Karpas-422 (cell line): ENCODE data around the gene TMTC1. TPM values are rescaled to one million over a fixed set of nuclear protein-coding genes. Genes with fewer than 3 reads are reported as not detected.

Experiments used
- DNase-seq: peaks from one replicate; pipeline ENCODE4 v3.0.0-alpha.2; 2015
- H2AFZ ChIP-seq: fragments of 200-600 bp; sonication (generic); 2 replicates; pipeline ENCODE4 v1.6.1; 2014; ENCODE audit warnings: antibody characterized with exemption, low read length, mixed read lengths
- H3K27ac ChIP-seq: fragments of 200-600 bp; sonication (generic); 2 replicates; pipeline ENCODE4 v1.5.1; 2014; ENCODE audit warnings: mild to moderate bottlenecking, low read length, moderate library complexity
- H3K27me3 ChIP-seq: fragments of 200-600 bp; sonication (generic); 2 replicates; pipeline ENCODE4 v1.6.1; 2014; ENCODE audit warnings: low read length, mixed read lengths
- H3K36me3 ChIP-seq: fragments of 200-600 bp; sonication (generic); 2 replicates; pipeline ENCODE4 v1.6.1; 2014; ENCODE audit warnings: low read length, mixed read lengths; ENCODE audit not compliant: insufficient read depth
- H3K4me1 ChIP-seq: fragments of 200-600 bp; sonication (generic); 2 replicates; pipeline ENCODE4 v1.6.1; 2014; ENCODE audit warnings: mild to moderate bottlenecking, low read length, mixed read lengths
- H3K4me2 ChIP-seq: fragments of 200-600 bp; sonication (generic); 2 replicates; pipeline ENCODE4 v1.6.1; 2014; ENCODE audit warnings: low read length, low read depth, mild to moderate bottlenecking; ENCODE audit not compliant: poor library complexity, severe bottlenecking
- H3K4me3 ChIP-seq: fragments of 200-600 bp; sonication (generic); 2 replicates; pipeline ENCODE4 v1.5.1; 2014; ENCODE audit warnings: mild to moderate bottlenecking, antibody characterized with exemption, low read length, mixed read lengths
- H3K79me2 ChIP-seq: fragments of 200-600 bp; sonication (generic); 2 replicates; pipeline ENCODE4 v1.6.1; 2014; ENCODE audit warnings: mild to moderate bottlenecking, low read length, mixed read lengths
- H3K9ac ChIP-seq: fragments of 200-600 bp; sonication (generic); 2 replicates; pipeline ENCODE4 v1.6.0; 2014; ENCODE audit warnings: low read length
- H3K9me2 ChIP-seq: fragments of 200-600 bp; sonication (generic), shearing (Covaris generic); replicated peaks from 2 replicates; pipeline ENCODE4 v1.6.0; 2014; ENCODE audit warnings: mild to moderate bottlenecking, low read length, moderate library complexity; ENCODE audit not compliant: insufficient read depth
- H3K9me3 ChIP-seq: fragments of 300-700, 200-600 bp; sonication (generic); 2 replicates; pipeline ENCODE4 v1.6.1; 2014; ENCODE audit warnings: low read length, mixed read lengths
- H4K20me1 ChIP-seq: fragments of 200-600 bp; sonication (generic); 2 replicates; pipeline ENCODE4 v1.6.1; 2014; ENCODE audit warnings: mild to moderate bottlenecking, antibody characterized with exemption, low read length, low read depth; ENCODE audit not compliant: insufficient read depth
- total RNA-seq: library from RNA; depleted of rRNA; stranded (reverse); fragments of >200 nt; shearing (Covaris generic); gene quantifications from 2 replicates; pipeline ENCODE4 v1.2.3, GENCODE V29; 2014; ENCODE audit warnings: low replicate concordance

Gene TMTC1
- total RNA-seq, 1 experiment from 2014 or later = not detected

- H3K9me2 ChIP-seq = no peaks in the 10 kb centered on the region
- no peaks in the 10 kb centered on the region for H4K20me1 ChIP-seq
- no peaks in the 10 kb centered on the region for H3K4me1 ChIP-seq
- H3K4me3 ChIP-seq = no peak overlapping the region
- H3K79me2 ChIP-seq = no peaks in the 10 kb centered on the region
- DNase-seq = no peak
- no peak overlapping the region for H3K27ac ChIP-seq
- no peak overlapping the region for H3K9ac ChIP-seq
- no peaks in the 10 kb centered on the region for H3K27me3 ChIP-seq
- no peaks in the 10 kb centered on the region for H3K36me3 ChIP-seq
- H3K9me3 ChIP-seq = no peaks in the 10 kb centered on the region
- H3K4me2 ChIP-seq = no peak overlapping the region
- H2AFZ ChIP-seq = no peak overlapping the region
These were observed 174.1 kb downstream of the TMTC1 start for GRCh38 chr12:29609431-29610215.

- Histone ChIP-seq H3K79me2 (no peaks in the 10 kb centered on the region), H3K9me2 (no peaks in the 10 kb centered on the region), H3K27me3 (no peaks in the 10 kb centered on the region), H3K4me1 (no peaks in the 10 kb centered on the region), H3K4me2 (no peak overlapping the region), H3K9me3 (no peaks in the 10 kb centered on the region), H2AFZ (no peak overlapping the region), H3K9ac (no peak overlapping the region), H3K27ac (no peak overlapping the region), H3K4me3 (no peak overlapping the region), H4K20me1 (no peaks in the 10 kb centered on the region), H3K36me3 (no peaks in the 10 kb centered on the region)
- no peak for DNase-seq
These were observed 175.2 kb downstream of the TMTC1 start for GRCh38 chr12:29608581-29608980.

- Histone ChIP-seq H3K9me2 (no peaks in the 10 kb centered on the region), H2AFZ (no peak overlapping the region), H3K9ac (no peak overlapping the region), H3K4me2 (no peak overlapping the region), H3K9me3 (no peaks in the 10 kb centered on the region), H3K36me3 (no peaks in the 10 kb centered on the region), H3K27ac (no peak overlapping the region), H4K20me1 (no peaks in the 10 kb centered on the region), H3K27me3 (no peaks in the 10 kb centered on the region), H3K4me1 (no peaks in the 10 kb centered on the region), H3K79me2 (no peaks in the 10 kb centered on the region), H3K4me3 (no peak overlapping the region)
- no peak for DNase-seq
These were observed 184.4 kb downstream of the TMTC1 start for GRCh38 chr12:29599381-29599780.

- no peak overlapping the region for H3K9ac ChIP-seq
- no peaks in the 10 kb centered on the region for H3K9me2 ChIP-seq
- no peak for DNase-seq
- H4K20me1 ChIP-seq = no peaks in the 10 kb centered on the region
- no peak overlapping the region for H3K27ac ChIP-seq
- H3K36me3 ChIP-seq = no peaks in the 10 kb centered on the region
- no peaks in the 10 kb centered on the region for H3K27me3 ChIP-seq
- H3K4me2 ChIP-seq = no peak overlapping the region
- H2AFZ ChIP-seq = no peak overlapping the region
- H3K79me2 ChIP-seq = no peaks in the 10 kb centered on the region
- no peak overlapping the region for H3K4me3 ChIP-seq
- H3K9me3 ChIP-seq = no peaks in the 10 kb centered on the region
- H3K4me1 ChIP-seq = no peaks in the 10 kb centered on the region
These were observed 188.5 kb downstream of the TMTC1 start for GRCh38 chr12:29595071-29595755.

- H3K4me1 ChIP-seq = no peaks in the 10 kb centered on the region
- H3K36me3 ChIP-seq = no peaks in the 10 kb centered on the region
- H3K4me2 ChIP-seq = no peak overlapping the region
- H3K79me2 ChIP-seq = no peaks in the 10 kb centered on the region
- H3K9me3 ChIP-seq = no peaks in the 10 kb centered on the region
- no peak for DNase-seq
- no peak overlapping the region for H3K27ac ChIP-seq
- no peak overlapping the region for H3K9ac ChIP-seq
- no peak overlapping the region for H2AFZ ChIP-seq
- no peaks in the 10 kb centered on the region for H3K27me3 ChIP-seq
- H3K9me2 ChIP-seq = no peaks in the 10 kb centered on the region
- H4K20me1 ChIP-seq = no peaks in the 10 kb centered on the region
- H3K4me3 ChIP-seq = no peak overlapping the region
These were observed 190.7 kb downstream of the TMTC1 start for GRCh38 chr12:29593001-29593400.

DNA sequence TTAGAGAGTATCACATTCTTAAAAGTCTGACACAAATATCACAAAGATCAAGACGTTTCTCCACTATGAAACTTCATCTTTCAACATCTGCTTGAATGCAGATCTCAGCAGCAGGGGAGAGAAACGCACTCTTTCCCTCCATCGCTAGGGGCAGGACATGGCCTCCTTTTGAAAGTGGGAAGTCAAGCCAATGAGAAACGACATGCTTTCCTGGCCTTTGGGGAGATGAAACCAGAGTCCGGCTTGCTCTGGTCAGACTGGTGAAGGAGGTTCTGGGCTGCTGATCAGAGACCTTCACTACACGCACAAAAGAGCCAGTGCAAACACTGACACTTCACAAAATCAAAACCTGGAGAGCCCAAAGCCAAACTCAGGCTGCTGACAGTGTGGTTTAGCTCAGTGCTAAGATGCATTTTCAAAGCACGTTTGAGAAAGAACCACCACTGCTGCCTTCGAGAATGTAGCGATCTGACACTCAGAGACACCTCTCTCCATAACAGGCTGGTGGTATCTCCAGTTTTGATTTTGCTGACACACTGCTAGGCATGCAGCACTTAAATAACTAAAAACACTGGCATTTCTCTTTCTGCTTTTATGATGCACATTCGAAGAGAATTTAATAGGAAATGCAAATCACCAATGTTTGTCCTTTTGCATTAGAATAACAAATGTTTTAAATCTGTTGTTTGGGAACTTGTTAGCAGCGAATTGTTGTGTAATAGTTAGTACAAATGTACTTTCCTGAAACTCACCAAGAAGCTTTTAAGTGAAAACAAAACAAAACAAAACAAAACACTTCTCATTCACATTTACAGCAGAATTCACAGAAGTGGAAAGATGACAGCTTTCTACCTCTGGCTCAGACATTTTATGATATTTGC is 192.4 kb downstream of the TMTC1 start:
- Histone ChIP-seq H4K20me1 (no peaks in the 10 kb centered on the region), H3K27me3 (no peaks in the 10 kb centered on the region)

DNA sequence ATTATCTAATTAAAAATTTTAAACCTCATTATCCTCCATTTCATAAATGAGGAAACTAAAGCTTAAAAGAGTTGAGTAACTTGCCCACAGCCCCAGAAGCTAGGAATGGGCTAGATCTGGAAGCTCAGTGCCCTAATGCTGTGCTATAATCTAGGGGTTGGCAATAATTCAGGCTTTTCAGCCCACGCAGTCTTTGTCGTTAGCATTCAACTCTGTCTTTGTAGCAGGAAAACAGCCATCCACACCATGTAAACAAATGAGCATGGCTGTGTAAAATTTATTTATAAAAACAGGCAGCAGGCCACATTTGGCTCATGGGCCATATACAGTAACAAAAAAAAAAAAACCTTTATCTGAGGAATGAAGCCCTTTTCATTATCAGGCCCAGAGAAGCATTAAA is 193.9 kb downstream of the TMTC1 start:
- DNase-seq = no peak
- H2AFZ ChIP-seq = no peak overlapping the region
- H3K4me1 ChIP-seq = no peaks in the 10 kb centered on the region
- H4K20me1 ChIP-seq = no peaks in the 10 kb centered on the region
- H3K79me2 ChIP-seq = no peaks in the 10 kb centered on the region
- H3K36me3 ChIP-seq = no peaks in the 10 kb centered on the region
- H3K4me3 ChIP-seq = no peak overlapping the region
- no peak overlapping the region for H3K4me2 ChIP-seq
- no peaks in the 10 kb centered on the region for H3K9me3 ChIP-seq
- no peaks in the 10 kb centered on the region for H3K9me2 ChIP-seq
- no peak overlapping the region for H3K9ac ChIP-seq
- H3K27ac ChIP-seq = no peak overlapping the region
- H3K27me3 ChIP-seq = no peaks in the 10 kb centered on the region

More for the DNA sequence above, 192.4 kb downstream of the TMTC1 start:
- Histone ChIP-seq H3K4me3 (no peak overlapping the region), H3K27ac (no peak overlapping the region), H3K79me2 (no peaks in the 10 kb centered on the region), H3K4me2 (no peak overlapping the region), H2AFZ (no peak overlapping the region), H3K9ac (no peak overlapping the region), H3K36me3 (no peaks in the 10 kb centered on the region), H3K9me2 (no peaks in the 10 kb centered on the region), H3K9me3 (no peaks in the 10 kb centered on the region), H3K4me1 (no peaks in the 10 kb centered on the region)
- DNase-seq = no peak

DNA sequence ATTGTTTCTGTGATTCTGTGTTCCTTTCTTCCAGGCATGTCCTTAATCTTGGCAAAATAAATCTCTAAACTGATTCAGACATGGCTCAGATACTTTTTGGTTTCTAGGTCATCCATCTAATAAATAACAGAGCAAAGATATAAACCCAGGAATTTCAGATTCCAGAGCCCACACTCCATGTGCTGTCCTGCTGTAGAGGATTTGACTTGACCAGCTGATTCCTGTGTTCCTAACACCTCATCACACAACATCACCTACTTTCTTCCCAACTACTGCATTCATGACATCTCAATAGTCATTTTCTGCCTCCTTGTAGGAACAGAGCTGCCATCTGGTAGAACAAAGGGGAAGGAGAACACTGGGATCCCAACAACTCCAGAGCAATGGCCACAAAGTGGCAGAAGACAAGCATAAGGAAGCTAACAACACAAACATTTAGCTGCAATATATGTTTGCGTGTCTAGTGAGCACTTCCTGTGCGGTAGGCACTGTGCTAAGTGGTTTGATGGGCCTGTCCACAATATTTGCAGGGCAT is 194.4 kb downstream of the TMTC1 start:
- no peak for DNase-seq
- no peaks in the 10 kb centered on the region for H4K20me1 ChIP-seq
- H3K27ac ChIP-seq = no peak overlapping the region
- no peaks in the 10 kb centered on the region for H3K4me1 ChIP-seq
- no peaks in the 10 kb centered on the region for H3K9me3 ChIP-seq
- H3K4me3 ChIP-seq = no peak overlapping the region
- H2AFZ ChIP-seq = no peak overlapping the region
- no peaks in the 10 kb centered on the region for H3K36me3 ChIP-seq
- no peak overlapping the region for H3K9ac ChIP-seq
- H3K27me3 ChIP-seq = no peaks in the 10 kb centered on the region
- no peaks in the 10 kb centered on the region for H3K9me2 ChIP-seq
- H3K4me2 ChIP-seq = no peak overlapping the region
- no peaks in the 10 kb centered on the region for H3K79me2 ChIP-seq
